NCI-H82 treated with DMSO at 0.1 percent for 48 hours (cell line): ENCODE data around the gene MAST3.
A peak's percentile ranks its signal among the peaks of the same experiment; 100 is the strongest.

Experiments
- DNase-seq: peaks from one replicate; lab custom pipeline; 2025; ENCODE audit not compliant: unreplicated experiment; lab: John Stamatoyannopoulos, UW

Gene MAST3

DNA sequence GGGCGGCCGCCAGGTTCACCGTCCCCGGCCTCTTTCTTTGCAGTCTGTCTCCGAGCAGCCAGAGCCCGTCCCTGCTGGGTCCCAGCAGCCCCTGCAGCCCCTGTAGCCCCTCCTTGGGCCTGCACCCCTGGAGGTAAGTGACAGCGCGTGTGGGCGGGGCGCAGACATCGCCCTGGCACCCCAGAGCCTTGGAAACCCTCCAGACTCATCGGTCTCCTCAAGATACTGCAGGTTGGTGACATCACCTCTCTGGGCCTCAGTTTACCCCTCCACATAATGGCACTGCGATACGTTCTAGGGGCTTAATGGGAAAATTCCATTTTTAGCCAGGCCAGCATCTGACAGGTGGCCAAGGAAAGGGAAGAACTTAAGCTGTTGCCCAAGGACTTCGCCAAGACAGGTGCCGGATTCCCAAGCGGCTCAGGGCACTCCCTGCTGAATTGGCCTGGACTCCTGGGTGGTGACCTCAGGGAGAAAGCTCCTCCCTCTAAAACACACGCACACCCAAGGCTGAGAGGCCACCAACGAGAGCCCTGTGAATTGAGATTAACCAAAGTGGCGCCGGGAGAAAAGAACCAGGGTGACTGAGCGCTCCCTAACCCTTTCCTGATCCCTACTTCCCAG lies 13.1 kb downstream of the MAST3 start:
- no peak for DNase-seq

DNA sequence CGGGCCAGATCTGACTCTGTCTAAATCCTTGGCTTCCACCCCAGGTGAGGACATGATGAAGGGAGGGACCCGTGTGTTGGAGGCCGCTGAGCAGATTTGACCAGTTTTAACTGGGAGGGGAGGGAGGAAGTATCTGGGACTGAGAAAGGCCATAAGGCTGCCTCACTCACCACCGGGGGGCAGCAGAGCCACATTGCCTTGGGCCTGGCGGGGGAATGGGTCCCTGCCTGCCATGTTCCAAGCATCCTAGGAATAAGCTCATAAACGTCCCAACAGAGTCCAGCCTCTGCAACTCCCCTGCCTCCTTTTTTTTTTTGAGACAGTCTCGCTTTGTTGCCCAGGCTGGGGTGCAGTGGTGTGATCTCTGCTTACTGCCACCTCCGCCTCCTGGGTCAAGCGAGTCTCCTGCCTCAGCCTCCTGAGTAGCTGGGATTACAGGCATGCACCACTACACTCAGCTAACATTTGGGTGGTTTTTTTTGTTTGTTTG lies 15.5 kb downstream of the MAST3 start:
- DNase-seq: peak; percentile 55

DNA sequence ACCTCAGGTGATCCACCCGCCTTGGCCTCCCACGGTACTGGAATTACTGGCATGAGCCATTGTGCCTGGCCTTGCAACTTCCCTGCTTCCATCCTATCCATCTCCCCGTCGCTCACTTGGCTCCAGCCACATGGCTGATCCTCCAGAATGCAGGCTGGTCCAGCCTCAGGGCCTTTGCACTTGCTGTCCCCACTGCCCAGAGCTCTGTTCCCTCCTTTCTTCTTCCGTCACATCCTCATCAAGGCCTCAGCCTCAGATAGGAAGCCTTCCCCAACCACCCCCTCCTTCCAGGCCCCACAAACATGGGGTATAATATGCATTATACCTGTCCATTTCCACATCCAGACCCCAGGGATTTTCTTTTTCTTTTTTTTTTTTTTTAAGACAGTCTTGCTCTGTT lies 16.2 kb downstream of the MAST3 start:
- no peak for DNase-seq

DNA sequence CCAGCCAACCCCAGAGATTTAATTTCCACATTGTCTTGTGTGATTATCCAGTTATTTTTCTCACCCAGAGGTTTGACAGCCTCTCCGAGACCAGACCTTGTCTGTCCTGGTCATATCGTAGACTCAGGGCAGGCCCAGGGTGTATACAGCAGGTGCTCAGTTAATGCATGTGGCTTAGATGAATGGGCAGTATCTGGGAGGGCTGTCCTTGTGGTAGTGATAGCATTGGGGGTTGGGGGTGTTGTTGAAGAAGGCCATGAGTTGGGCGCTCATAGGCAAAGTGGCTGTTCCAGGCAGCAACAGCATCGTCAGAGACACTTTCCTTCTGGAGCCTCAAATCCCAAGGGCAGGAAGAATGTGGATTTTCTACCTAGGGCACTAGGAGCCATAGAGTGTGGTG lies 16.9 kb downstream of the MAST3 start:
- DNase-seq: no peak

DNA sequence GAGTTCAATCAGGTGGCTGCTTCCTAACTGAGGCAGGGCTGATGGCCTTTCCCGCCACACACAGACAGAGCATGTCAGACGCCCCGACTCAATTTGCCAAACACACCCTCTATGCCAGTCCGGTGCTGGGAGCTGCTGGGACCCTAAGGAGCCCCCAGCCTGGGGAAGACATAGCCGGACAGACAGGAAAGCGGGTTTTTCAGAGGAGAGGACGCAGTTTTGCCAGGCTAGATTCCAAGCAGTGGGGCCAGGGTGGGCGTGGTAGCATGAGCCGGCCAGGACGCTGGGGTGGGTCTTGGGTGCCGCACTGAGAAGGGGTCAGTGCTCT lies 19.8 kb downstream of the MAST3 start:
- DNase-seq: no peak

DNA sequence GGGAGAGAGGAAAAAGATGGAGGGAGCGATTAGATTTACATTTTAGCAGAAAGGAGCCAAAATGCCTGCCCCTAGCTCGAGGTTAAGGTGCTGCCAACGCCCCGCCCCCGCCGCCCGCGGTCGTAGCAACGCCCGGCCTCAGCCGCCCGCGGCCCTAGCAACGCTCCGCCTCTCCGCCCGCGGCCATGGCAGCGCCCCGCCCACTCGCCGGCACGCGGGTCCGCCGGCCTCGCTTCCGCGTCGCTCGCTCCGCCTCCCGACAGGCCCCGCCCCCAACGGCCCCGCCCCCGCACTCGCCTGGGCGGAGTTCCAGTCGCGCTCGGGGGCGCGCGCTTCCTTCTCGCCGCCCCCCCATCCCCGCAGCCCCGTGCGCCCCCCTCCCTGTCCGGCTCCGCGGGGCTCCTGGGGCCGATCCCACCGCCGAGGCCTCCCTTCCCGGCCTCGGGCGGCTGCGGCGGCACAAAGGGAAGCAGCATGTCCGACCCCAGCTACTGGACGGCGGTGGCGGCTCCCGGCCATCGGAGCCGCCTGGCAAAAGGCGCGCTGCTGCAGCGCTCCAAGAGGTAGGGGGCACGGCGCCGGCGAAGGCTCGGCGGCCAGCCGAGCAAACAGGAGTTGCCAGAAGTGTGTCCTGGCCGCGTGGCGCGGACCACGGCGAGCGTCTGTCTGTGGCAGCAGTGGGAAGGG lies 20.3 kb downstream of the MAST3 start:
- peak; percentile 81 for DNase-seq

DNA sequence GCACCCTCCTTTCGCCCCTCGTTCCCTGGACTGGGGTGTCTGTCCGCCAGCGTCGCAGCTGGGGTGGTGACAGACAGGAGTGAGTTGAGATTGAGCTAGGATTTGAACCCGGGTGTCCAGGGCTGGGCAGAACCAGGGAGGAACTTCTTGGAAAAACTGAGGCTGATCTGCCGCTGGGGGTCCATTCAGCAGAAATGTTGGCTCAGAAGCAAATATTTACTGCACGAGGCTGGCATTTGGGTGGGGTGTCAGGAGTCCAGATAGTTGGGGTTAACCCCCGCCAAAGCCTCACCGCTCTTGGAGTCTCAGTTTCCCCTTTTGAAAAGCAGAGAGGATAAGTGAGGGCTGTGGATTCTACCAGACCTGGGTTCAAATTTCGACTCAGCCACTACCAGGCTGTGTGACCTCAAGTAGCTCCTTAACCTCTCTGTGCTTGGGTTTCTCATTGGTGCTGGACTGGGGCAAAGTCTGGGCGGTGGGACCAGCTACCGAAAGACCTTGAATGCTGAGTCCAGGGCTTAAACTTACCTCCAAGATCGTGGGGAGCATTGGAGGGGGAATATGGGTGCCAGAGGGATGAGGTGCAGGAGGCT lies 20.9 kb downstream of the MAST3 start:
- DNase-seq: no peak

DNA sequence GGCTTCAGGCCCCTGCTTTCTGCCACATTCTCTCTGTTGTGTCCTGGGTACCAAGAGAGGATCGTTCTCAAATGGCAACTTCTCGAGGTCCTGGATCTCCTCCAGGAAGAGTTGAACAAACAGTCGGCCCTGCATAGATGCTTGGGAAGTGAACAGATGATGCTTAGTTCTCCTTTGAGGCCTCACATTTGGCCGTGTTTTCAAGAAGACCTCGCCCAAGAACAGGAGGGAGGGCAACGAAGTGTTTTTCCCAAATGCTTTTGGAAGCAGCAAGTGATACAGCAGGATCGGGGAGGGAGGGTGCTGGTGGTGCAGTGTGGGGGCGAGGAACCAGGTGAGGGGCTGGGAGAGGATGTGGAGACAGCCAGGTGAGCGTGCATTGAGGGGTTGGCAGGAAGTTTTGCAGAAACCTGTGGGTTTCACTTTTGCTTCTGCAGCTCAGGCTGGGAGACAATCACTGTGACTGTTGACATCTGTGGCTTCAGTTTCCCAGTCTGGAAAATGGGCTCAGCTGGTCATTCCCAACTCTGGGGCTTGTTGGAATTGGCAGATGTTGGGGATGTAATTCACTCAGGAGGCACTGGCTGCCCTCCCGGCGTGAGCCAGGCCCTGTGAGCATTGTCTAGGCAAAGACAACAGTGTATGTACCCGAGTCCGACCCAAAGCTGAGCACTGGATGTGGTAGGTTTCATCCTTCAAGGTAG lies 21.6 kb downstream of the MAST3 start:
- no peak for DNase-seq

DNA sequence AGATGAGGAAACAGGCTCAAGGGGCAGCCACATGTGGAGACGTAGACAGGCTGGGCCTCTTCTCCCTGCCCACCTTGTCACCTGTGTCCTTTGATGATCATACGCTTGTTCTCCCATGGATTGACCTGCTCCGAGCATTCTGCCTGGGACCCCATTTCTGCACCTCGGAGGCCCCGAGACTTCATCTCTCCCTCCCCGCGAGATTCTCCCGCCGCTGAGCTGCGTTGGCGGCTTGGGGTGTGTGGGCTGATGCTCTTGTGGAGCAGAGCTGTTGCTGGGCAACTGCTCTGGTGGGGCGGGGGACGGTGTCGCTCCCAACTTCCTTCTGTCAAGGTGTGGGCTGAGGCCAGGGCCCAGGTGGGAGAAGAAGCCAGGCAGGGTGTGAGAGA lies 22.1 kb downstream of the MAST3 start:
- DNase-seq: no peak

DNA sequence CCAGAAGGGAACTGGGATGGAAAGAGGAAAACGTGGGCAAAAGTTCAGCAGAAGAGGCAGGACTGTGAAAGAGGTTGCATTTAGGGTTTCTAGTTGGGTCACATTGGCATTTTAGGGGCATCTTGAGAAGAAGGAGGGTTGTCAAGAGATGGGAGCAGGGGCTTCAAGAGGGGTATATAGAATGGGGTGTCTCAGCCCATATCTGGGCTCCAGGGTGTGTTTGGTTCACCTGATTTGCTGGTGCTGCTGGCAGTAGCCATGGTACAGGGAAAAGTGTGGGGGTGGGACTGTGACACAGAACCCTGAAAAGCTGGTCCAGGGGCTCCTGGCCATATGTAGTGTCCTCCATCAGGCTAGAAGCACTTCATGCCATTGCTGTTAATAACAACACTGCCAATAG lies 22.5 kb downstream of the MAST3 start:
- no peak for DNase-seq

DNA sequence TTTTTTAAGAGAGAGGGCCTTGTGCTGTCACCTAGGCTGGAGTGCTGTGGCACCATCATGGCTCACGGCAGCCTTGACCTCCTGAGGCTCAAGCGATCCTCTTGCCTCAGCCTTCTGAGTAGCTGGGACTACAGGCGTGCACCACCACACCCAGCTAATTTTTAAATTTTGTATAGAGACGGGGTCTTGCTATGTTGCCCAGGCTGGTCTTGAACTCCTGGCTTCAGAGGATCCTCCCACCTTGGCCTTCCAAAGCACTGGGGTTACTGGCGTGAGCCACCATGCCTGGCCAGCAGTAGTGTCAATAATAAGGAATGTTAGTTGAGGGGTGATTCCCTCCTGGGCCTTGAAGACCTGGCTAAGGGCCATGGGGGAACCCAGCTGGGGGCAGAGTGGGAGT lies 23.6 kb downstream of the MAST3 start:
- DNase-seq: no peak

DNA sequence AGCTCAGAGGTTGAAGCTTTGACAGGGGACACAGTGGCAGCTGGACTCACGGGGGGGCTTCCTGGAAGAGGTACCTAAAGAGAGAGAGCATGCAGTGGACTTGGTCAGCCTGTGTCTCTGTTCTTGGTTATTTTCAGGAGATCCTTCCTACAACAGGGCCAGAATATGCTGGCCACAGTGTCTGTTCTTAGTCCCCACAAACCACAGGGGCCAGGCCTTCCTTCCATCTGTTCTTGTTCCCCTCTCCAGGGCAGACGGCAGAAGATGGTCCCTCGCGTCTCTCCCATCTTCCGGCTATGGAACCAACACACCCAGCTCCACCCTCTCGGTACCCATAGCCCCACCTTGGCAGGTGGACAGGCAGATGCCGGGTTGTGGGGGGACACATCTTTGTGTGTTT lies 24.8 kb downstream of the MAST3 start:
- DNase-seq: no peak

DNA sequence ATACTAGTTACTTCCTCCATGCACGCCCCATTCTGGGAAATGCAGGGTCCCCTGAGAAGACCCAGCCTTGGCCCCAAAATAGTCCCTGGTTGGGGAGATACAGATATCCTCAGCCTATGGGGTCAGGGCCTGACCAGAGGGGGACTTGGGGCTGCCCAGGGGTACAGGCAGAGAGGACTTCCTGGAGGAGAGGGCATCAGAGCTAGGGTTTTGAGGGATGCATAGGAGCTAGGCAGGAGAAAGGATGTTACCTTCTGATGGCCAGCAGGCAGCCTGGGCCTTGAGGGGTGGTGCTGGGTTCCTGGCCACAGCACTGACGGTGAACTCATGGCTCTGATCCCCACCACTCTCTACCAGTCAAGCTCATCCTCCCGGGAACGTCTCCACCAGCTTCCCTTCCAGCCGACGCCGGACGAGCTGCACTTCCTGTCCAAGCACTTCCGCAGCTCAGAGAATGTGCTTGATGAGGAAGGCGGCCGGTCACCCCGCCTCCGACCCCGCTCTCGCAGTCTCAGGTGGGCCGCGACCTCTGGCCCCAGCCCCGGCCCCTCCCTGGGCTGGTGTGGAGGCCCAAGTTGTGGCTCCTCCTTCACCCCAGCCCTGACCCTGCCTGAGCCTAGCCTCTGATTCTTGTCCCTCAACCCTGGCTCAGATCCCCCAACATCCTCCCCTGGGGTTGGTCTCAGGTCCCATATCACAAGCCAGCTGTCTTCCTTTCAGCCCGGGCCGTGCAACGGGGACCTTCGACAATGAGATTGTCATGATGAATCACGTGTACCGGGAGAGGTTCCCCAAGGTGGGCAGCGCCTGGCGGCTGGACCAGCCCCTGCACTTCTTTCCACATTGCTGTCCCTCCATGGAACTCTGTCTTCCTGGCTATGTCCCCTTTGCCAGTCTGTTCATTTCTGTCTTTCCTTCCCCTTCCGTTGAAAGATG lies 25.6 kb downstream of the MAST3 start:
- no peak for DNase-seq

DNA sequence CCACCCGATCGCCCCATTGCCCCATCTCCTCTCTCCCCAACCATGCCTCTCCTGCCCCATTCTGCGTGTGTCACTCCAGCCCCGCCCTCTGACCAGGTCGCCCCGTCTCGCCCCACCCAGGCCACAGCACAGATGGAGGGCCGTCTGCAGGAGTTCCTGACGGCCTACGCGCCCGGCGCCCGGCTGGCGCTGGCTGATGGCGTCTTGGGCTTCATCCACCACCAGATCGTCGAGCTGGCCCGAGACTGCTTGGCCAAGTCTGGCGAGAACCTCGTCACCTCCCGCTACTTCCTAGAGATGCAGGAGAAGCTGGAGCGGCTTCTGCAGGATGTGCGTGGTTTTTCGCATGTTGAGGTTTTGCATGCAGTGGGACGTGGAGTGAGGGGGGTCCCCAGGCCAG lies 26.2 kb downstream of the MAST3 start:
- no peak for DNase-seq

DNA sequence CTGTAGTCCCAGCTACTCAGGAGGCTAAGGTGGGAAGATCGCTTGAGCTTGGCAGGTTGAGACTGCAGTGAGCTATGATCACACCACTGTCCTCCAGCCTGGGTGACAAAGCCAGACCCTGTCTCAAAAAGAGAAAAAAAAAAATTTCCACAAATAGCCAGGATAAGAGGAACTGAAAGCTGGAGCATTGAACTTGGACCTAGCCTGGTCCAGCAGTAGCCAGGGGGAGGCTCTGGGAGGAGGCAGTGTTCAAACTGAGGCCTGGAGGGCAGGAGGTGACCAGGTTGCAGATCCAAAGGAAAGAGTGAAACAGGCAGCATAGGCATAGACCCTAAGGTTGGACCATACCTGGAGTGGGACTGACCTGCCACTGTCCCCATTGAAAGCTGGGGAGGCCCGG lies 28.5 kb downstream of the MAST3 start:
- no peak for DNase-seq

DNA sequence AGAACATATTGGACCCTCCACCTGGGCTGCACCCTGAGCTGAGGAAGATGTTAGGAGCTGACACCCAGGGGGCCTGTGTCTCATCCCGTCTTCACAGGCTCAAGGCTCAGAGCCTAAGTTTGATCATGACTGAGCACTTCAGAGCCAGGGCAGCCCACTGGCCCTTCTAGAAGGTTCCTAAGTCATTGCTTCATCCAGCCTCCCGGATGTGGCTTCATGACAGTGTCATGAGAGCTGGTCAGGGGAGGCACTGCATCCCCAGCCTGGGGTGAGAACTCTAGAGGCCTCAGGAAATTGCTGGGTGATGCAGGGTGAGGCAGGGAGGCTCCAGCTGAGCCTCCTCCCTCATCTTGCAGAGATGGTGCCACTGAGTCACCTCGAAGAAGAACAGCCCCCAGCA lies 30.5 kb downstream of the MAST3 start:
- no peak for DNase-seq

DNA sequence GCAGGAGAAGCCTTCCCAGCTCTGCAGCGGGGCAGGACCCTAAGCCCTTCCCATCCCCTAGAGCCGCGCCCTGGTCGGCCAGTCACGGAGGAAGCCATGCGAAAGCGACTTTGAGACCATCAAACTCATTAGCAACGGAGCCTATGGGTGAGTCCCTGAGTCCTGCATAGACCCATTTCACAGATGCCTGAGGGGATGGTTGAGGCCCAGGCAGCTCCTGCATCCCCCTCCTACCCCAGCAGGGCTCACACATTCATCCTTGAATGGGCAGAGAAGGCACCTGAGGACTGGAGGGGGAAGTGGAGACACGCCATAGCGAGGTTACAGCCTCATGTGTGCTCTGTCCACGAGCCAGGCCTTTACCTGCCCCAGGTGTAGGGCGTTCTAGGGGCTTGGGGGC lies 31.2 kb downstream of the MAST3 start:
- no peak for DNase-seq

DNA sequence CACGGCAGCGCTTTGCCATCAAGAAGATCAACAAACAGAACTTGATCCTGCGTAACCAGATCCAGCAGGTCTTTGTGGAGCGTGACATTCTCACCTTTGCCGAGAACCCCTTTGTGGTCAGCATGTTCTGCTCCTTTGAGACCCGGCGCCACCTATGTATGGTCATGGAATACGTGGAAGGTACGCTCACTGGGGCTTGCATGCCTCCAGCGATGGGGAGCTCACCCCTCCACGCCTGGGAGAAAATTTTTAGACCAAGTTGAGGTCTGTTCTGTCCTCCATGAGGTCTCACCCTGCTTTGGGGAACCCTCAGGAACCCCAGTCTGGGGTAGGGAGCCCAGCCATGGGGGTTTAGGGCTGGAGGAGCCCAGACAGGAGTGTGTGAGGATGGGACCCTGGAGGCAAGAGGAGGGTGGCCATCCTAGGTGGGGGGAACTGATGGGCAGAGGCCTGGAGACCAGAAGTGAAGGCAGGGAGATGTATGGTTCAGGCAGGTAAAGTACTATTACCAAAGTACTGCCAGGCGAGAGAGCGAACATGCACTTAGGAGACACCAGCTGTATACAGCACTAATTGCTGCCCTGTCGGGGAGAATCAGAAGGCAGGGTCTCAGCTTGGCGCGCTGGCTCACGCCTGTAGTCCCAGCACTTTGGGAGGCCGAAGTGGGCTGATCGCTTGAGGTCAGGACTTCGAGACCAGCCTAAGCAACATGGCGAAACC lies 33.1 kb downstream of the MAST3 start:
- no peak for DNase-seq

DNA sequence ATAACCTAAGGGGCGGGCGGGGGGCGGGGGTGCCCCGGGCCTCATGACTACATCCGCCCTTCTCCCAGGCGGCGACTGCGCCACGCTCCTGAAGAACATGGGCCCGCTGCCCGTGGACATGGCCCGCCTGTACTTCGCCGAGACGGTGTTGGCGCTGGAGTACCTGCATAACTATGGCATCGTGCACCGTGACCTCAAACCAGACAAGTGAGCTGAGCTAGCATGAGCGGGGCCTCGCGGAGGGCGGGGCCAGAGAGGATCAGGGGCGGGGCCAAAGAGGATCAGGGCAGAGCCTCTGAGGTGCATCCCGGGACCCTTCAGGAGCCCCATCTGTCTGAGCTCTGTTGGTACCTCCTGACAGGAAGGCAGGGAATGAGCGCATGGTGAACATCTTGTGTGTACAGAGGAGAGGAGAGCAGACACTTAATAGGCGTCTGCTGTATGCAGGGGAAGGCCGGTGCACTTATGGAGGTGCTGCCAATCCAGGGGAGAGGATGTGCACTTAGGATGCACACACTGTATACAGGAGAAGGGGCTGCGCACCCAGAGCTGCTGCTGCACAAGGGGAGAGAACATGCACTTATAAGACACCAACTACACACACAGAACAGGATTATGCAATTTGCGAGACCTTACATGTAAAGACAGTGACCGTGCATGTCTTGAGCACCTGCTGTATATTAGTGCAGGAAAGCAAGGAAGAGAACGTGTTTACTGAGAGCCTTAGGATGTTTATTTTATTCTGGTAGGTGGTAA lies 34.4 kb downstream of the MAST3 start:
- DNase-seq: no peak
